C4-2B (cell line): ENCODE results near the gene LDB3.

Source experiments
- CTCF ChIP-seq: fragments of 450-650 bp; conservative IDR thresholded peaks from 2 replicates; pipeline ENCODE4 v1.5.1; 2017; ENCODE audit warnings: mild to moderate bottlenecking
- ZFX ChIP-seq: fragments of 450-650 bp; IDR thresholded peaks from 2 replicates; pipeline ENCODE4 v1.6.1; 2017

- no peak for TF ChIP-seq CTCF
- TF ChIP-seq ZFX, result no peak
Measured at GRCh38 chr10:86712317-86712707, 44.0 kb downstream of the LDB3 start.
